Measurements from ENCODE around the gene NFE2L3. TPM values are rescaled to one million over a fixed set of nuclear protein-coding genes. Genes with fewer than 3 reads are reported as not detected.
A peak's percentile ranks its signal among the peaks of the same experiment; 100 is the strongest.

NFE2L3 gene
- total RNA-seq, 1 donor from 2014 or later, result 4.8 TPM

DNA sequence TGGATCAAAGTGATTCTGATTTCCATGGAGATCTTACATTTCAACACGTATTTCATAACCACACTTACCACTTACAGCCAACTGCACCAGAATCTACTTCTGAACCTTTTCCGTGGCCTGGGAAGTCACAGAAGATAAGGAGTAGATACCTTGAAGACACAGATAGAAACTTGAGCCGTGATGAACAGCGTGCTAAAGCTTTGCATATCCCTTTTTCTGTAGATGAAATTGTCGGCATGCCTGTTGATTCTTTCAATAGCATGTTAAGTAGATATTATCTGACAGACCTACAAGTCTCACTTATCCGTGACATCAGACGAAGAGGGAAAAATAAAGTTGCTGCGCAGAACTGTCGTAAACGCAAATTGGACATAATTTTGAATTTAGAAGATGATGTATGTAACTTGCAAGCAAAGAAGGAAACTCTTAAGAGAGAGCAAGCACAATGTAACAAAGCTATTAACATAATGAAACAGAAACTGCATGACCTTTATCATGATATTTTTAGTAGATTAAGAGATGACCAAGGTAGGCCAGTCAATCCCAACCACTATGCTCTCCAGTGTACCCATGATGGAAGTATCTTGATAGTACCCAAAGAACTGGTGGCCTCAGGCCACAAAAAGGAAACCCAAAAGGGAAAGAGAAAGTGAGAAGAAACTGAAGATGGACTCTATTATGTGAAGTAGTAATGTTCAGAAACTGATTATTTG is 33.3 kb downstream of the NFE2L3 start:
- H3K36me3 ChIP-seq, result peaks cover 37% of the 10 kb centered on the region
- TF ChIP-seq, protein P1, sequence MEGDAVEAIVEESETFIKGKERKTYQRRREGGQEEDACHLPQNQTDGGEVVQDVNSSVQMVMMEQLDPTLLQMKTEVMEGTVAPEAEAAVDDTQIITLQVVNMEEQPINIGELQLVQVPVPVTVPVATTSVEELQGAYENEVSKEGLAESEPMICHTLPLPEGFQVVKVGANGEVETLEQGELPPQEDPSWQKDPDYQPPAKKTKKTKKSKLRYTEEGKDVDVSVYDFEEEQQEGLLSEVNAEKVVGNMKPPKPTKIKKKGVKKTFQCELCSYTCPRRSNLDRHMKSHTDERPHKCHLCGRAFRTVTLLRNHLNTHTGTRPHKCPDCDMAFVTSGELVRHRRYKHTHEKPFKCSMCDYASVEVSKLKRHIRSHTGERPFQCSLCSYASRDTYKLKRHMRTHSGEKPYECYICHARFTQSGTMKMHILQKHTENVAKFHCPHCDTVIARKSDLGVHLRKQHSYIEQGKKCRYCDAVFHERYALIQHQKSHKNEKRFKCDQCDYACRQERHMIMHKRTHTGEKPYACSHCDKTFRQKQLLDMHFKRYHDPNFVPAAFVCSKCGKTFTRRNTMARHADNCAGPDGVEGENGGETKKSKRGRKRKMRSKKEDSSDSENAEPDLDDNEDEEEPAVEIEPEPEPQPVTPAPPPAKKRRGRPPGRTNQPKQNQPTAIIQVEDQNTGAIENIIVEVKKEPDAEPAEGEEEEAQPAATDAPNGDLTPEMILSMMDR (IDR thresholded peaks at IDR 0.05), result no peak
- H3K4me1 ChIP-seq, result peaks cover 31% of the 10 kb centered on the region
- H3K27me3 ChIP-seq (ENCODE audit: low read depth), result no peaks in the 10 kb centered on the region
- H3K27ac ChIP-seq, result no peak overlapping the region
- intact Hi-C loops (cut with DNase I), result no loop called here
- no peak for ATAC-seq
- H3K4me3 ChIP-seq, result no peak overlapping the region
- no peak for DNase-seq
- H3K9me3 ChIP-seq, result no peaks in the 10 kb centered on the region

DNA sequence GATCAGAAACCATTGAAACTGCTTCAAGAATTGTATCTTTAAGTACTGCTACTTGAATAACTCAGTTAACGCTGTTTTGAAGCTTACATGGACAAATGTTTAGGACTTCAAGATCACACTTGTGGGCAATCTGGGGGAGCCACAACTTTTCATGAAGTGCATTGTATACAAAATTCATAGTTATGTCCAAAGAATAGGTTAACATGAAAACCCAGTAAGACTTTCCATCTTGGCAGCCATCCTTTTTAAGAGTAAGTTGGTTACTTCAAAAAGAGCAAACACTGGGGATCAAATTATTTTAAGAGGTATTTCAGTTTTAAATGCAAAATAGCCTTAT is 33.8 kb downstream of the NFE2L3 start:
- peaks cover 31% of the 10 kb centered on the region for H3K4me1 ChIP-seq
- H3K4me3 ChIP-seq, result no peak overlapping the region
- DNase-seq (no peak), ATAC-seq (no peak)
- H3K27ac ChIP-seq, result no peak overlapping the region
- H3K36me3 ChIP-seq, result peaks cover 42% of the 10 kb centered on the region
- TF ChIP-seq, protein P1 (IDR thresholded peaks at IDR 0.05), result no peak
- H3K9me3 ChIP-seq, result no peaks in the 10 kb centered on the region
- intact Hi-C loops (cut with DNase I), result no loop called here
- no peaks in the 10 kb centered on the region for H3K27me3 ChIP-seq (ENCODE audit: low read depth)

DNA sequence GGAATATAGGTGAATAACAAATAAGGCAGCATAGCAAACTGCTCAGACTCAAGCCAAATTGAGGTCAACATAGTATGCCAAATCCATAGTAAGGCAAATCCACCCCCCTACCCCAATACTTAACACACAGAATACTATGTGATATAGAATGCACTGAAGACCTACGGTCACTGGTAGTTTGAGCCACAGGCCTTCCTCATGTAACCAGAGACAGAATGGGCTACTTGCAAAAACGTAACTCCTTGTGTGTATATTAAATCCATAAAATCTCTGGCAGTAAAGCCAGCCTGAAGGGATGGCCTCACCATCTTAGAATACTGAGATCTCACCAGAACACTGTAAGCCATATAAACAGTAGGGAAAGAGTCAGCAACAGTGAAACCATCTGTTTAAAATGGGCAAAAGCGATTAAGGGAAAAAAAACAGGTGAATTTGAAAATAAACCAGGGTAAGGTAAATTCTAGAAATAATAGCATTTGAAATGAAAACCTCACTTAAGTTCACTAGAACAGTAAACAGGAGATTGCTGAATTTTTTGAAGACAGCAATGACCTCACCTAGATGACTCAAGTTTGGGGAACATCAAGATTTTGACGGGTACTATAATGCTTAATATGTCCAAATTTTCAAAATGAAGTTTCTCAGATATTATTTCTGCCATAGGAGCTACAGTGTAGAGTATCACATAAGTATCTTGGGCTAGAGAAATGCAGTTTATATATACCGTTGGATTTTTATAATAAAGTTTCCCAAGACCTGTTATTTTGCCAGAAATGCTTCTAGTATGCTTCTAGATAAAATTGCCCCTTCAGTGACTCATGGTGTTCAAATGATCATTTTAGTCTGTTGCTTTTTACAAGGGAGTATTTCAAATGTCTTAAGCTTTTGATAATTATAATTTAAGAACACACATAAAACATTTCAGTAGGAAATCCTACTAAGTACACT is 34.6 kb downstream of the NFE2L3 start:
- Histone ChIP-seq H3K9me3 (no peaks in the 10 kb centered on the region), H3K27ac (no peak overlapping the region), H3K4me1 (peaks cover 34% of the 10 kb centered on the region), H3K4me3 (no peak overlapping the region), H3K27me3 (ENCODE audit: low read depth) (no peaks in the 10 kb centered on the region), H3K36me3 (peaks cover 50% of the 10 kb centered on the region)
- DNase-seq (no peak), ATAC-seq (no peak)
- intact Hi-C loops (cut with DNase I), result no loop called here
- TF ChIP-seq, protein P1 (IDR thresholded peaks at IDR 0.05), result no peak

DNA sequence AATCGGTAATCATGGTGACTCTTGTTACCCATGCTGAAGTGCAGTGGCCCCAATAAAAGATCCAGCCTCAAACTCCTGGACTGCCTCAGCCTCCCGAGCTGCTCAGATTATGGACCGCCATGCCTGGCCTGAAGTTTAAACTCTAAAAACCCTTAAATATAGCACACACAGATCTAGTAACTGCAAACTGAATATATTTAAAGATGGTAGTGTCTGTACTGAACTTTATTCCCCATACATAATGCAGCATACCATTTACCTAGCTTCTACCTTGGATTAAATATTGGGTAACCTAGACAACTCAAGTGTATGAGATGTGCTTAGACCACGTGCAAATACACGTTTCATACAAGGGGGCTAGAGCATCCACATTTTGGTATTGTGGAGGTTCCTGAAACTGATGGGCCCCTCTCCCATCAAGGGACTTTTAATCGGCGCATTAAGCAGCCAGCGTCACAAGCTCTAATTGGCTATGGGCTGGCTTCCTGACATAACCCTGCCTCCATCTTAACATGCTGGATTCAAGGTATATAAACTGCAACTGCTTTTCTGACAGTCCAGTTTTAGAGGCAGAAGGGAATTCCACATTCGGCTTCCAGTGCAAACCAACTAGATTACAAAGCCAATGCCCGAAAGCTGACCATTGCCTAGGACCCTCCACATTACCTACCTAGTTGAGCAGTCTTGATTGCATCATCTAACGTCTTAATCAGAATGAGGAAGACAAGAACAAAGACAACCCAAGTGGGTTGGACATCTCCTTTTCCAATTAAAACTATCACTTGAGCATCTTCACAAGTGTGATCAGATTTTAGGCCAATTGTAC is 35.6 kb downstream of the NFE2L3 start:
- H3K27me3 ChIP-seq (ENCODE audit: low read depth), result no peaks in the 10 kb centered on the region
- no peak overlapping the region for H3K4me3 ChIP-seq
- H3K9me3 ChIP-seq, result no peaks in the 10 kb centered on the region
- intact Hi-C loops (cut with DNase I), result no loop called here
- peaks cover 36% of the 10 kb centered on the region for H3K4me1 ChIP-seq
- H3K36me3 ChIP-seq, result peaks cover 60% of the 10 kb centered on the region
- no peak overlapping the region for H3K27ac ChIP-seq
- ATAC-seq (peak in 1 of 2 donors; percentile 17), DNase-seq (no peak)
- TF ChIP-seq, protein P1 (IDR thresholded peaks at IDR 0.05), result no peak
